Measurements from ENCODE around the gene BIN2. TPM values are rescaled to one million over a fixed set of nuclear protein-coding genes. Genes with fewer than 3 reads are reported as not detected.
"Not testable (repeated sequence)": the region's sequence is repeated elsewhere in the genome, so short reads cannot be mapped to it uniquely, and the experiment has no call there.

BIN2 gene
- total and polyA plus RNA-seq, 5 donors from 2014 or later, result 204 to 273 (median 236) TPM

GRCh38 chr12:51265024-51265423 is 59.0 kb downstream of the BIN2 start:
- Mint-ChIP-seq H3K9me3 (peaks cover 0 to 2% (median 0%) of the 10 kb centered on the region in 7 donors), H3K27ac (peak overlapping the region in 2 of 3 donors; percentile 21 to 52), H3K36me3 (peaks cover 4% of the 10 kb centered on the region), H3K27me3 (no peaks in the 10 kb centered on the region), H3K4me3 (peak overlapping the region in 3 of 4 donors; percentile 30 to 68 (median 59)), H3K4me1 (peaks cover 5 to 35% (median 17%) of the 10 kb centered on the region in 4 donors)
- ATAC-seq (ENCODE audit: low read depth in 2 of 2) (peak in 1 of 2 donors; percentile 40), DNase-seq (peak in 2 of 3 donors; percentile 24 to 70)
- H3K4me1 ChIP-seq (ENCODE audit: control insufficient read depth, insufficient read depth, low read length, poor library complexity, severe bottlenecking), result peaks cover 6% of the 10 kb centered on the region
- H3K27me3 ChIP-seq (ENCODE audit: control insufficient read depth, insufficient read depth, low read length), result no peaks in the 10 kb centered on the region
- peak overlapping the region; percentile 24 for H3K4me3 ChIP-seq (ENCODE audit: low read depth, low read length)
- no peak overlapping the region for H3K27ac ChIP-seq (ENCODE audit: insufficient read depth, low read length, poor library complexity, severe bottlenecking)
- no peaks in the 10 kb centered on the region for H3K36me3 ChIP-seq (ENCODE audit: control insufficient read depth, insufficient read depth, low read length)
- H3K9me3 ChIP-seq (ENCODE audit: control insufficient read depth in 2 of 2, low read length in 2 of 2), result no peaks in the 10 kb centered on the region

- ATAC-seq (ENCODE audit: low read depth in 2 of 2) (no peak), DNase-seq (no peak)
- Mint-ChIP-seq H3K4me3 (no peak overlapping the region), H3K27ac (no peak overlapping the region), H3K9me3 (peaks cover 0 to 2% (median 0%) of the 10 kb centered on the region in 7 donors), H3K4me1 (peaks cover 5 to 33% (median 16%) of the 10 kb centered on the region in 4 donors), H3K36me3 (peaks cover 4% of the 10 kb centered on the region), H3K27me3 (no peaks in the 10 kb centered on the region)
- Histone ChIP-seq H3K27me3 (ENCODE audit: control insufficient read depth, insufficient read depth, low read length) (no peaks in the 10 kb centered on the region), H3K36me3 (ENCODE audit: control insufficient read depth, insufficient read depth, low read length) (no peaks in the 10 kb centered on the region), H3K27ac (ENCODE audit: insufficient read depth, low read length, poor library complexity, severe bottlenecking) (no peak overlapping the region), H3K4me3 (ENCODE audit: low read depth, low read length) (no peak overlapping the region), H3K4me1 (ENCODE audit: control insufficient read depth, insufficient read depth, low read length, poor library complexity, severe bottlenecking) (peaks cover 2% of the 10 kb centered on the region), H3K9me3 (ENCODE audit: control insufficient read depth in 2 of 2, low read length in 2 of 2) (no peaks in the 10 kb centered on the region)
Observed at GRCh38 chr12:51264297-51264696, 59.7 kb downstream of the BIN2 start.

GRCh38 chr12:51263341-51263740 is 60.6 kb downstream of the BIN2 start:
- no peak for DNase-seq
- Mint-ChIP-seq H3K4me3 (no peak overlapping the region), H3K27me3 (no peaks in the 10 kb centered on the region), H3K27ac (no peak overlapping the region), H3K36me3 (peaks cover 4% of the 10 kb centered on the region), H3K9me3 (peaks cover 0 to 2% (median 0%) of the 10 kb centered on the region in 7 donors), H3K4me1 (peaks cover 5 to 25% (median 13%) of the 10 kb centered on the region in 4 donors)
- no peaks in the 10 kb centered on the region for H3K27me3 ChIP-seq (ENCODE audit: control insufficient read depth, insufficient read depth, low read length)
- H3K4me1 ChIP-seq (ENCODE audit: control insufficient read depth, insufficient read depth, low read length, poor library complexity, severe bottlenecking), result no peaks in the 10 kb centered on the region
- H3K36me3 ChIP-seq (ENCODE audit: control insufficient read depth, insufficient read depth, low read length), result no peaks in the 10 kb centered on the region
- no peak for ATAC-seq (ENCODE audit: low read depth in 2 of 2)
- no peak overlapping the region for H3K27ac ChIP-seq (ENCODE audit: insufficient read depth, low read length, poor library complexity, severe bottlenecking)
- H3K4me3 ChIP-seq (ENCODE audit: low read depth, low read length), result no peak overlapping the region
- no peaks in the 10 kb centered on the region for H3K9me3 ChIP-seq (ENCODE audit: control insufficient read depth in 2 of 2, low read length in 2 of 2)

- ATAC-seq (ENCODE audit: low read depth in 2 of 2) (no peak), DNase-seq (peak in 1 of 3 donors; percentile 37)
- H3K27ac ChIP-seq (ENCODE audit: insufficient read depth, low read length, poor library complexity, severe bottlenecking), result no peak overlapping the region
- no peaks in the 10 kb centered on the region for H3K27me3 Mint-ChIP-seq
- no peak overlapping the region for H3K4me3 ChIP-seq (ENCODE audit: low read depth, low read length)
- no peak overlapping the region for H3K4me3 Mint-ChIP-seq
- no peaks in the 10 kb centered on the region for H3K9me3 ChIP-seq (ENCODE audit: control insufficient read depth in 2 of 2, low read length in 2 of 2)
- H3K4me1 Mint-ChIP-seq, result peaks cover 5 to 24% (median 13%) of the 10 kb centered on the region in 4 donors
- peaks cover 0 to 2% (median 0%) of the 10 kb centered on the region in 7 donors for H3K9me3 Mint-ChIP-seq
- no peak overlapping the region for H3K27ac Mint-ChIP-seq
- H3K4me1 ChIP-seq (ENCODE audit: control insufficient read depth, insufficient read depth, low read length, poor library complexity, severe bottlenecking), result no peaks in the 10 kb centered on the region
- peaks cover 4% of the 10 kb centered on the region for H3K36me3 Mint-ChIP-seq
- H3K36me3 ChIP-seq (ENCODE audit: control insufficient read depth, insufficient read depth, low read length), result no peaks in the 10 kb centered on the region
- no peaks in the 10 kb centered on the region for H3K27me3 ChIP-seq (ENCODE audit: control insufficient read depth, insufficient read depth, low read length)
Observed at GRCh38 chr12:51262758-51263177, 61.2 kb downstream of the BIN2 start.

GRCh38 chr12:51259600-51259999 is 64.4 kb downstream of the BIN2 start:
- H3K4me1 ChIP-seq (ENCODE audit: control insufficient read depth, insufficient read depth, low read length, poor library complexity, severe bottlenecking); DNase-seq; H3K9me3 Mint-ChIP-seq; H3K9me3 ChIP-seq (ENCODE audit: control insufficient read depth in 2 of 2, low read length in 2 of 2); H3K4me3 Mint-ChIP-seq; H3K27ac Mint-ChIP-seq; H3K36me3 Mint-ChIP-seq; H3K27me3 Mint-ChIP-seq; H3K27ac ChIP-seq (ENCODE audit: insufficient read depth, low read length, poor library complexity, severe bottlenecking); ATAC-seq (ENCODE audit: low read depth in 2 of 2); H3K36me3 ChIP-seq (ENCODE audit: control insufficient read depth, insufficient read depth, low read length); H3K27me3 ChIP-seq (ENCODE audit: control insufficient read depth, insufficient read depth, low read length); H3K4me3 ChIP-seq (ENCODE audit: low read depth, low read length): not testable (repeated sequence)
- H3K4me1 Mint-ChIP-seq, result peaks cover 4 to 12% (median 9%) of the 10 kb centered on the region in 4 donors

GRCh38 chr12:51254536-51254935 is 69.4 kb downstream of the BIN2 start:
- DNase-seq (no peak), ATAC-seq (ENCODE audit: low read depth in 2 of 2) (no peak)
- Histone ChIP-seq H3K27me3 (ENCODE audit: control insufficient read depth, insufficient read depth, low read length) (no peaks in the 10 kb centered on the region), H3K27ac (ENCODE audit: insufficient read depth, low read length, poor library complexity, severe bottlenecking) (no peak overlapping the region), H3K36me3 (ENCODE audit: control insufficient read depth, insufficient read depth, low read length) (no peaks in the 10 kb centered on the region), H3K9me3 (ENCODE audit: control insufficient read depth in 2 of 2, low read length in 2 of 2) (no peaks in the 10 kb centered on the region), H3K4me1 (ENCODE audit: control insufficient read depth, insufficient read depth, low read length, poor library complexity, severe bottlenecking) (no peaks in the 10 kb centered on the region), H3K4me3 (ENCODE audit: low read depth, low read length) (no peak overlapping the region)
- H3K27ac Mint-ChIP-seq, result peak overlapping the region in 1 of 3 donors; percentile 80
- no peak overlapping the region for H3K4me3 Mint-ChIP-seq
- H3K27me3 Mint-ChIP-seq, result no peaks in the 10 kb centered on the region
- H3K9me3 Mint-ChIP-seq, result no peaks in the 10 kb centered on the region
- peaks cover 0 to 11% (median 4%) of the 10 kb centered on the region in 4 donors for H3K4me1 Mint-ChIP-seq
- peaks cover 9% of the 10 kb centered on the region for H3K36me3 Mint-ChIP-seq

GRCh38 chr12:51253276-51253675 is 70.7 kb downstream of the BIN2 start:
- Mint-ChIP-seq H3K9me3 (no peaks in the 10 kb centered on the region), H3K4me3 (no peak overlapping the region), H3K36me3 (peaks cover 12% of the 10 kb centered on the region), H3K27ac (peak overlapping the region in 1 of 3 donors; percentile 63), H3K27me3 (no peaks in the 10 kb centered on the region), H3K4me1 (peaks cover 0 to 11% (median 7%) of the 10 kb centered on the region in 4 donors)
- DNase-seq, result no peak
- ATAC-seq (ENCODE audit: low read depth in 2 of 2), result no peak
- Histone ChIP-seq H3K27ac (ENCODE audit: insufficient read depth, low read length, poor library complexity, severe bottlenecking) (no peak overlapping the region), H3K27me3 (ENCODE audit: control insufficient read depth, insufficient read depth, low read length) (no peaks in the 10 kb centered on the region), H3K4me3 (ENCODE audit: low read depth, low read length) (no peak overlapping the region), H3K9me3 (ENCODE audit: control insufficient read depth in 2 of 2, low read length in 2 of 2) (no peaks in the 10 kb centered on the region), H3K36me3 (ENCODE audit: control insufficient read depth, insufficient read depth, low read length) (no peaks in the 10 kb centered on the region), H3K4me1 (ENCODE audit: control insufficient read depth, insufficient read depth, low read length, poor library complexity, severe bottlenecking) (peaks cover 4% of the 10 kb centered on the region)

GRCh38 chr12:51247523-51248206 is 76.3 kb downstream of the BIN2 start:
- DNase-seq, result no peak
- H3K9me3 Mint-ChIP-seq, result no peaks in the 10 kb centered on the region
- Histone ChIP-seq H3K4me3 (ENCODE audit: low read depth, low read length) (no peak overlapping the region), H3K4me1 (ENCODE audit: control insufficient read depth, insufficient read depth, low read length, poor library complexity, severe bottlenecking) (peaks cover 27% of the 10 kb centered on the region), H3K36me3 (ENCODE audit: control insufficient read depth, insufficient read depth, low read length) (peaks cover 22% of the 10 kb centered on the region), H3K9me3 (ENCODE audit: control insufficient read depth in 2 of 2, low read length in 2 of 2) (no peaks in the 10 kb centered on the region), H3K27ac (ENCODE audit: insufficient read depth, low read length, poor library complexity, severe bottlenecking) (peak overlapping the region; percentile 75), H3K27me3 (ENCODE audit: control insufficient read depth, insufficient read depth, low read length) (no peaks in the 10 kb centered on the region)
- peaks cover 15 to 58% (median 40%) of the 10 kb centered on the region in 4 donors for H3K4me1 Mint-ChIP-seq
- H3K4me3 Mint-ChIP-seq, result peak overlapping the region in 2 of 4 donors; percentile 25 to 50
- no peaks in the 10 kb centered on the region for H3K27me3 Mint-ChIP-seq
- H3K36me3 Mint-ChIP-seq, result peaks cover 30% of the 10 kb centered on the region
- peak overlapping the region; percentile 76 to 94 (median 92) for H3K27ac Mint-ChIP-seq
- no peak for ATAC-seq (ENCODE audit: low read depth in 2 of 2)
